ENCODE measurements around the gene SH2D6. TPM values are rescaled to one million over a fixed set of nuclear protein-coding genes. Genes with fewer than 3 reads are reported as not detected.

The SH2D6 gene
- total RNA-seq, 1 donor from 2014 or later: 0.07 TPM

DNA sequence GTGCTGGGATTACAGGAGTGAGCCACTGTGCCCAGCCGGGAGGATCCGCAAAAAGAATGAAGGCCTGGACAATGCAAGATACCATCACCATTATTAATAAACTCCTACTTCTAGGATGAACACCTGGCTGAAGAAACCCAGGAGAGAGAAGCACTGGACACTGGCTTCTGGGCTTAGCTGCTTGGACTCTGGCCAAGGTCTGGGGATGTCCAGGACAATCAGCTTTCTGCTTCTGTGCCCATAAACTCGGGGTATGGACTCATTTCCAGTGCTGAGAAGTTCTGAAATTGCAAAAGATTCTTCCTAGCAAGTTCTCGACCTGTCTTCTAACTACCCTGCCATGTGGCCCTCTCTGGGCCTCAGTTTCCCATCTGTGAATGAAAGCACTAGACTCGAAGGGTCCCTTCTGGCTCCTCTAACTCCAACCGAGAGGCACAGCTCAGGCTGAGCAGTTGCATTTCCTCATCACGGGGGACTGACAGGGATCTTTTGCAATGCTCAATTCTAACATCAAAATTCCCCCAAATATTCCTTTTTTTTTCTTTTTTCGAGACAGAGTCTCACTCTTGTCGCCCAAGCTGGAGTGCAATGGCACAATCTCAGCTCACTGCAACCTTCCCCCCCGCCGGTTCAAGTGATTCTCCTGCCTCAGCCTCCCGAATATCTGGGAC is 2.4 kb upstream of the SH2D6 start:
- Mint-ChIP-seq H3K36me3 (no peaks in the 10 kb centered on the region), H3K27me3 (ENCODE audit: insufficient read depth, low read depth) (peaks cover 27% of the 10 kb centered on the region), H3K27ac (no peak overlapping the region), H3K4me1 (peaks cover 34% of the 10 kb centered on the region), H3K9me3 (no peaks in the 10 kb centered on the region), H3K4me3 (no peak overlapping the region)
- no peak for DNase-seq (ENCODE audit: low spot score)
- peaks cover 6% of the 10 kb centered on the region for H3K4me1 ChIP-seq
- H3K9ac ChIP-seq: no peak overlapping the region
- H3K36me3 ChIP-seq: no peaks in the 10 kb centered on the region
- TF ChIP-seq EZH2phosphoT487 (IDR thresholded peaks at IDR 0.05): no peak
- no peak for TF ChIP-seq EZH2 (IDR thresholded peaks at IDR 0.05)
- TF ChIP-seq, protein P1, sequence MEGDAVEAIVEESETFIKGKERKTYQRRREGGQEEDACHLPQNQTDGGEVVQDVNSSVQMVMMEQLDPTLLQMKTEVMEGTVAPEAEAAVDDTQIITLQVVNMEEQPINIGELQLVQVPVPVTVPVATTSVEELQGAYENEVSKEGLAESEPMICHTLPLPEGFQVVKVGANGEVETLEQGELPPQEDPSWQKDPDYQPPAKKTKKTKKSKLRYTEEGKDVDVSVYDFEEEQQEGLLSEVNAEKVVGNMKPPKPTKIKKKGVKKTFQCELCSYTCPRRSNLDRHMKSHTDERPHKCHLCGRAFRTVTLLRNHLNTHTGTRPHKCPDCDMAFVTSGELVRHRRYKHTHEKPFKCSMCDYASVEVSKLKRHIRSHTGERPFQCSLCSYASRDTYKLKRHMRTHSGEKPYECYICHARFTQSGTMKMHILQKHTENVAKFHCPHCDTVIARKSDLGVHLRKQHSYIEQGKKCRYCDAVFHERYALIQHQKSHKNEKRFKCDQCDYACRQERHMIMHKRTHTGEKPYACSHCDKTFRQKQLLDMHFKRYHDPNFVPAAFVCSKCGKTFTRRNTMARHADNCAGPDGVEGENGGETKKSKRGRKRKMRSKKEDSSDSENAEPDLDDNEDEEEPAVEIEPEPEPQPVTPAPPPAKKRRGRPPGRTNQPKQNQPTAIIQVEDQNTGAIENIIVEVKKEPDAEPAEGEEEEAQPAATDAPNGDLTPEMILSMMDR (IDR thresholded peaks at IDR 0.05): no peak
- no peaks in the 10 kb centered on the region for H3K79me2 ChIP-seq (ENCODE audit: low read depth)
- no peak overlapping the region for H3K27ac ChIP-seq
- peaks cover 19% of the 10 kb centered on the region for H3F3A ChIP-seq (ENCODE audit: low read depth)
- H2AFZ ChIP-seq (replicated peaks): no peak overlapping the region
- H3K4me2 ChIP-seq: no peak overlapping the region
- H3K27me3 ChIP-seq: peaks cover 18% of the 10 kb centered on the region
- no peak overlapping the region for H3K4me3 ChIP-seq
- no peaks in the 10 kb centered on the region for H4K20me1 ChIP-seq (ENCODE audit: low read depth)
- H3K9me3 ChIP-seq (ENCODE audit: low read depth): no peaks in the 10 kb centered on the region

DNA sequence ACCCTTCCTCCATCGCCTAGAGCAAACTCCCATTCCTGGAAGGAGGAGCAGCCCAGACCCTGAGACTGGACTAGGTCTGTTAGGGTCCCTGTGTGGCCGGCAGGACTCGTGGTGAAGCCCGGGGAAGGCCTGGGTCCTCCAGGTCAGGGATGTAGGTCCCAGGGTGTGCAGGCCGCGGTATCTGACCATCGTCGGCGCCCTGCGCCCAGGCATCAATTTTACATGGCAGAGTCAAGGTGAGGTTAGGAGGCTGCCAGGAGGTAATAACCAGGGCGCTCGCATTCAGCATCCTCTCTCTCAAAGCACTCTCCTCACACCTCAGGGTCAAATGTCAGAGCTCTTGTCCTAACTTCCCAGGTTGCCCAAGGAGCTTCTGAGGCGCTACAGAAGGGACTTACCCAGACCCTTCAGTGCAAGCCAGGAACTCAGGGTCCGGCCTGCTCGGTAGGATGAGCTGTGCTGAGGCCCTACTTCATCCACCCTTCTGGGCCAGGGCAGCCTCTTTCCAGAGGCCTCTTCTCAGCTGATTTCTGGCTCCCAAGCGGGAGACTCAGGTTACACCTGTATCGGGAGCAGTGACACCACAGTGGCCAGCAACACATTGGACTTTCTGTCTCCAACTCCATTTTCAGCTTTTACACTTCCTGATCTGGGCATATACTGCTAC is 628 bp downstream of the SH2D6 start:
- Mint-ChIP-seq H3K9me3 (no peaks in the 10 kb centered on the region), H3K4me1 (peaks cover 41% of the 10 kb centered on the region), H3K36me3 (no peaks in the 10 kb centered on the region), H3K27ac (peak overlapping the region; percentile 82), H3K27me3 (ENCODE audit: insufficient read depth, low read depth) (peaks cover 20% of the 10 kb centered on the region), H3K4me3 (peak overlapping the region; percentile 93)
- H3K79me2 ChIP-seq (ENCODE audit: low read depth): no peaks in the 10 kb centered on the region
- H3K9ac ChIP-seq: peak overlapping the region; percentile 30
- peak overlapping the region; percentile 76 for H3K4me2 ChIP-seq
- H3K27ac ChIP-seq: no peak overlapping the region
- H3F3A ChIP-seq (ENCODE audit: low read depth): peaks cover 12% of the 10 kb centered on the region
- no peaks in the 10 kb centered on the region for H4K20me1 ChIP-seq (ENCODE audit: low read depth)
- H3K9me3 ChIP-seq (ENCODE audit: low read depth): no peaks in the 10 kb centered on the region
- H3K4me3 ChIP-seq: peak overlapping the region; percentile 74
- H2AFZ ChIP-seq (replicated peaks): peak overlapping the region; percentile 91
- TF ChIP-seq EZH2 (IDR thresholded peaks at IDR 0.05) (no peak), EZH2phosphoT487 (IDR thresholded peaks at IDR 0.05) (no peak)
- TF ChIP-seq, protein P1 (IDR thresholded peaks at IDR 0.05): no peak
- peaks cover 2% of the 10 kb centered on the region for H3K27me3 ChIP-seq
- H3K36me3 ChIP-seq: no peaks in the 10 kb centered on the region
- DNase-seq (ENCODE audit: low spot score): peak; percentile 36
- H3K4me1 ChIP-seq: peaks cover 6% of the 10 kb centered on the region

DNA sequence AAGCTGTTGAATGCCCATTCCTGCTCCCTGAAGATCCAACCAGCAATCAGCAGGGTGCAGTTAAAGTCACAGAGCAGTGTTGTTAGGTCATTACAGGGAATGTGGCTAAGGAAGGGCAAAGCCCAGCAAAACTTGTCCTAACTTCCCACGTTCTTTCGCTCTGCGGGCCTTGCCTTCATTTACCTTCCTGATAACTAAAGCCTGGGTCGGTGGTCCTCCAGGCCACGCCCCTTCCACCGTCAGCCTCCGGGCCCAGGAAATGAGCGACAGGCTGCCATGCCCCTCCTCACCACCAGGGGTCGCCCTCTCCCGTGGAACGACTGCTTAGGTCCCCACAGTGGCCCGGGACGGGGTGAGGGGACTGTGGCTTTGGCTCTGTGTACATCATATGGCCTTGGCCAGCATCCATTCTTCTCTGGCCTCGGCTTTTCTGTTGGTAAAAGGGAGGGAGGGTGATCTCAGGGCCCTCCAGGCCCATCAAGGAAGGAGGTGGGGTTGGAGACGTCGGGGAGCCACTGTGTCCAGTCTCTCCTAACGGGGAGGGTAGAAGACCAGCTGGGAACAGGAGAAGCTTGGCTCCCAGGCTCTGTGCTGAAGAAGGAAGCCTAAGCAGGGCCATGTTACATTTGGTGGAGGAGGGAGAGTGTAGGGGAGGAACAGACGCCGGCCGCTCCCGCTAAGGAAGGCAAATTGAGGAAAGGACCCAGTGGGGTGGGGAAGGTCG is 2.2 kb downstream of the SH2D6 start:
- H2AFZ ChIP-seq (replicated peaks): peak overlapping the region; percentile 77
- H3K79me2 ChIP-seq (ENCODE audit: low read depth): no peaks in the 10 kb centered on the region
- H3K4me1 Mint-ChIP-seq: peaks cover 33% of the 10 kb centered on the region
- no peak overlapping the region for H3K9ac ChIP-seq
- TF ChIP-seq, protein P1 (IDR thresholded peaks at IDR 0.05): peak; percentile 100
- TF ChIP-seq EZH2phosphoT487 (IDR thresholded peaks at IDR 0.05) (no peak), EZH2 (IDR thresholded peaks at IDR 0.05) (no peak)
- H3K27ac Mint-ChIP-seq: peak overlapping the region; percentile 95
- no peaks in the 10 kb centered on the region for H3K9me3 Mint-ChIP-seq
- H4K20me1 ChIP-seq (ENCODE audit: low read depth): no peaks in the 10 kb centered on the region
- H3K27ac ChIP-seq: no peak overlapping the region
- H3K4me2 ChIP-seq: peak overlapping the region; percentile 19
- no peak overlapping the region for H3K4me3 ChIP-seq
- H3K4me3 Mint-ChIP-seq: peak overlapping the region; percentile 66
- H3K36me3 ChIP-seq: no peaks in the 10 kb centered on the region
- H3K27me3 Mint-ChIP-seq (ENCODE audit: insufficient read depth, low read depth): peaks cover 8% of the 10 kb centered on the region
- no peaks in the 10 kb centered on the region for H3K36me3 Mint-ChIP-seq
- DNase-seq (ENCODE audit: low spot score): peak; percentile 90
- H3F3A ChIP-seq (ENCODE audit: low read depth): peaks cover 12% of the 10 kb centered on the region
- no peaks in the 10 kb centered on the region for H3K9me3 ChIP-seq (ENCODE audit: low read depth)
- H3K4me1 ChIP-seq: peaks cover 6% of the 10 kb centered on the region
- H3K27me3 ChIP-seq: no peaks in the 10 kb centered on the region

Measured in neural progenitor cell (in vitro differentiated cells).